DOHH2 (cell line): ENCODE measurements around the gene TMTC2.
A peak's percentile ranks its signal among the peaks of the same experiment; 100 is the strongest.

Experiments used
- H3F3A ChIP-seq: fragments of 200-600 bp; sonication (generic), shearing (Covaris generic); 2 replicates; pipeline ENCODE4 v1.6.0; 2016; ENCODE audit warnings: antibody characterized with exemption, mild to moderate bottlenecking; ENCODE audit not compliant: control insufficient read depth, insufficient read depth
- H3K27ac ChIP-seq: fragments of 200-600 bp; sonication (generic); 2 replicates; pipeline ENCODE4 v1.5.1; 2014; ENCODE audit warnings: low read depth, mild to moderate bottlenecking, low read length, moderate library complexity
- H3K27me3 ChIP-seq: fragments of 200-600 bp; sonication (generic); 2 replicates; pipeline ENCODE4 v1.6.1; 2014; ENCODE audit warnings: mild to moderate bottlenecking, low read length, mixed read lengths; ENCODE audit not compliant: control insufficient read depth
- H3K36me3 ChIP-seq: fragments of 200-600 bp; sonication (generic); 2 replicates; pipeline ENCODE4 v1.6.1; 2014; ENCODE audit warnings: mild to moderate bottlenecking, low read length, moderate library complexity, mixed read lengths; ENCODE audit not compliant: control insufficient read depth
- H3K4me1 ChIP-seq: fragments of 200-600 bp; sonication (generic); 2 replicates; pipeline ENCODE4 v1.6.1; 2014; ENCODE audit warnings: mild to moderate bottlenecking, low read length, mixed read lengths; ENCODE audit not compliant: control insufficient read depth
- H3K4me2 ChIP-seq: fragments of 200-600 bp; sonication (generic); 2 replicates; pipeline ENCODE4 v1.6.0; 2014; ENCODE audit warnings: mild to moderate bottlenecking, low read length, moderate library complexity
- H3K4me3 ChIP-seq: fragments of 200-600 bp; sonication (generic); 2 replicates; pipeline ENCODE4 v1.5.1; 2014; ENCODE audit warnings: mild to moderate bottlenecking, low read length, mixed read lengths
- H3K79me2 ChIP-seq: fragments of 200-600 bp; sonication (generic); 2 replicates; pipeline ENCODE4 v1.6.1; 2014; ENCODE audit warnings: mild to moderate bottlenecking, low read length, mixed read lengths; ENCODE audit not compliant: control insufficient read depth
- H3K9me2 ChIP-seq: fragments of 200-600 bp; sonication (generic); replicated peaks from 2 replicates; pipeline ENCODE4 v1.6.1; 2014; ENCODE audit warnings: mild to moderate bottlenecking, low read length, mixed read lengths; ENCODE audit not compliant: control insufficient read depth
- H3K9me3 ChIP-seq: fragments of 200-600 bp; sonication (generic); 2 replicates; pipeline ENCODE4 v1.6.1; 2014; ENCODE audit warnings: antibody characterized with exemption, low read length, mixed read lengths; ENCODE audit not compliant: control insufficient read depth, insufficient read depth
- H4K20me1 ChIP-seq: fragments of 200-600 bp; sonication (generic); 2 replicates; pipeline ENCODE4 v1.6.0; 2014; ENCODE audit warnings: low read depth, mild to moderate bottlenecking, antibody characterized with exemption, low read length, moderate library complexity; ENCODE audit not compliant: control insufficient read depth, insufficient read depth
- EZH2phosphoT487 ChIP-seq: fragments of 200-600 bp; sonication (generic); IDR thresholded peaks from 2 replicates; pipeline ENCODE4 v1.6.1; 2017; ENCODE audit warnings: borderline replicate concordance, mild to moderate bottlenecking, antibody characterized with exemption, low read length, moderate library complexity, mixed read lengths
- TF ChIP-seq, protein P1 (sequence below): fragments of 200-600 bp; sonication (generic); IDR thresholded peaks from one replicate; pipeline ENCODE4 v1.5.1; 2014; ENCODE audit warnings: antibody characterized with exemption, mild to moderate bottlenecking, low read depth, low read length; ENCODE audit not compliant: poor library complexity, severe bottlenecking

Gene TMTC2

DNA sequence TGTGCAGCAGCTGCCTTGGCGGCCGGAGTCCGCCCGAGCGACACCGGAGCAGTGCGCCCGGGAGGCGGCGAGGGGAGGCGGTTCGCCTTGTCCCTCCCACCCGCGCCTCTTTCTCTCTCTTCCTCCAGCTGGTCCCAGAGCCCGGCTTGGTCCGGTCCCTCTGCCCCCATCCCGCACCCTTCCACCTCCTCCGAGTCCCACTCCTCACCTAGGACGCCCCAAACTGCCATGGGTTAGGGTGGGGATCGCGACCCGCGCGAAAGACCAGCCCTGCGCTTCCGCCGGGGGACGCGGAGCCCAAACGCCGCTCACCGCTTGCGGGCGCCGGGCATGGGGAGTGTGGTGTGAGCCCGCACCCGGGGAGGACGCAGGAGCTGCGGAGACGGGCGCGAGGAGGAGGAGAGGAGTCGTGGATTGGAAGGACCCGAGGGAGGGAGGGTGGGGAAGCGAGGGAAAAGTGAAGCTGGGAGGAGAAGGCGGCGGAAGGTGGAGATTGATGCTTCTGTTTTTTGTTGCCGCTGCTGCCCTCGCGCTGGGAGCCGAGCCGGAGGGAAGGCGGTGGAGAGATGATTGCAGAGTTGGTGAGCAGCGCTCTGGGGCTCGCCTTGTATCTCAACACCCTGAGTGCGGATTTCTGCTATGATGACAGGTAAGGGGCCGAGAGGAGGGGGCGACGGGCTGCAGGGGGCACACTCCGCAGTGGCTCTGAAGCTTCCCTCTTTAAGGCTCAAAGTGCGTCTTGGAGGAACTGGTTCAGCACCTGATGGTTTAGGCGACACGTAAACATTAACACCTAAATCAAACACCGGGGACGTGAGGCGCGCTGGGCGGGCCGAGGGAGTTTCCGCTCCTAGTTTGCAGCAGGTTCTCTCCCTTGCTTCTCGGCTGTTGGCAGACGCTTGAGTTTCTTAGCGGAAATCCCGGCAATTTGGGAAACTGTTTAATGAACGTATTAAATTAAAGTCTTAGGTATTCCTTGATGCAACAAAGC, 610 bp downstream of the TMTC2 start:
- Histone ChIP-seq H3K4me1 (peaks cover 48% of the 10 kb centered on the region), H3K27me3 (no peaks in the 10 kb centered on the region; the same call in 1 of the 2 replicates), H3K36me3 (no peaks in the 10 kb centered on the region), H3K4me2 (peak overlapping the region; percentile 78), H3K4me3 (peak overlapping the region; percentile 85), H3K79me2 (peaks cover 5% of the 10 kb centered on the region), H4K20me1 (no peaks in the 10 kb centered on the region), H3F3A (no peaks in the 10 kb centered on the region), H3K9me3 (no peaks in the 10 kb centered on the region), H3K27ac (peak overlapping the region; percentile 45), H3K9me2 (no peaks in the 10 kb centered on the region)
- TF ChIP-seq, protein P1, sequence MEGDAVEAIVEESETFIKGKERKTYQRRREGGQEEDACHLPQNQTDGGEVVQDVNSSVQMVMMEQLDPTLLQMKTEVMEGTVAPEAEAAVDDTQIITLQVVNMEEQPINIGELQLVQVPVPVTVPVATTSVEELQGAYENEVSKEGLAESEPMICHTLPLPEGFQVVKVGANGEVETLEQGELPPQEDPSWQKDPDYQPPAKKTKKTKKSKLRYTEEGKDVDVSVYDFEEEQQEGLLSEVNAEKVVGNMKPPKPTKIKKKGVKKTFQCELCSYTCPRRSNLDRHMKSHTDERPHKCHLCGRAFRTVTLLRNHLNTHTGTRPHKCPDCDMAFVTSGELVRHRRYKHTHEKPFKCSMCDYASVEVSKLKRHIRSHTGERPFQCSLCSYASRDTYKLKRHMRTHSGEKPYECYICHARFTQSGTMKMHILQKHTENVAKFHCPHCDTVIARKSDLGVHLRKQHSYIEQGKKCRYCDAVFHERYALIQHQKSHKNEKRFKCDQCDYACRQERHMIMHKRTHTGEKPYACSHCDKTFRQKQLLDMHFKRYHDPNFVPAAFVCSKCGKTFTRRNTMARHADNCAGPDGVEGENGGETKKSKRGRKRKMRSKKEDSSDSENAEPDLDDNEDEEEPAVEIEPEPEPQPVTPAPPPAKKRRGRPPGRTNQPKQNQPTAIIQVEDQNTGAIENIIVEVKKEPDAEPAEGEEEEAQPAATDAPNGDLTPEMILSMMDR, result no peak
- TF ChIP-seq EZH2phosphoT487, result no peak

DNA sequence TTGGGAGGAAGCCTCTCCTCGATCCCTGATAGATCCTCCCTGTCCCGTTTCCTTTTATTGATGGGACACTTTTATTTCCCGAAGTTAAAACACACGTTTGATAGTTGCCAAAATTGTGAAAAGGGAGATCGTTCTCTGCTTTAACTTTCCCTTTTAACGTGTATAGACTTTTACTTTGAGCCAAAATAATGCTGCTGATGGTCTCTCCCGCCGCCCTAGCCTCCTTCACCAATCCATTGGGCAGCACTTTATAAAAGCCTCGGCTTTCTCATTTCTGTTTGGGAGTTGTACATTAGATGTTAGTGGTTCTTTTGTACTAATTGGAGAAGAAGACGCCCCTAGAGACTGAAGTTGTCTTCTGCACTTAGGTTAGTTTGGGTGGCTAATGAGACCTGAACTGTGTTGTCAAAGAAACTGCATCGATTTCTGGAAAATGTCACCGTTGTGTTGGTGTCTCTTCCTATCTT, 1.4 kb downstream of the TMTC2 start:
- TF ChIP-seq, protein P1, result peak; percentile 39
- no peak for TF ChIP-seq EZH2phosphoT487
- H3K4me2 ChIP-seq, result peak overlapping the region; percentile 78
- no peaks in the 10 kb centered on the region for H3K9me3 ChIP-seq
- no peaks in the 10 kb centered on the region for H4K20me1 ChIP-seq
- no peaks in the 10 kb centered on the region for H3K36me3 ChIP-seq
- H3K79me2 ChIP-seq, result peaks cover 5% of the 10 kb centered on the region
- peak overlapping the region; percentile 1; the same call in 1 of the 2 replicates for H3K27ac ChIP-seq
- no peaks in the 10 kb centered on the region for H3K9me2 ChIP-seq
- peak overlapping the region; percentile 85 for H3K4me3 ChIP-seq
- peaks cover 41% of the 10 kb centered on the region for H3K4me1 ChIP-seq
- H3K27me3 ChIP-seq, result no peaks in the 10 kb centered on the region; the same call in 1 of the 2 replicates
- H3F3A ChIP-seq, result no peaks in the 10 kb centered on the region

DNA sequence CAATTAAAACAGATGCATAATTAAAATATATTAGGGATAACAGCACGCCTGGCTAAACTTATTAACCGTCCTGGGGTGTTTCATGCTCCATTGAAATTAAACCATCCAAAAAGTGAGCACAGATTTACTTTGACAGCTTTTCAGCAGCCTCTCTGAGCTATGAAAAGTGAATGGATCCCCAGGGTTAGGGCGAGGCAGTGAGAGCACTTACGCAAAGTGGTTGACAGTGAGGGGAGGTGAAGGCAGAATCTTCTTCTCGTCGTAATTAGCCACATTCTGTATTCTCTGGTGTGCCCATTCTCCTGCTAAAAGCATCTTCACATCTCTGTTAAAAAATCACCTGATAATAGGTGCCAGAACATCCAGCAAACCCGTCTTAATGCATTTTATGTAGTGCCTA, 1.9 kb downstream of the TMTC2 start:
- no peaks in the 10 kb centered on the region; the same call in 1 of the 2 replicates for H3K27me3 ChIP-seq
- H3K36me3 ChIP-seq, result no peaks in the 10 kb centered on the region
- peaks cover 5% of the 10 kb centered on the region for H3K79me2 ChIP-seq
- no peaks in the 10 kb centered on the region for H3K9me2 ChIP-seq
- peak overlapping the region; percentile 78 for H3K4me2 ChIP-seq
- H4K20me1 ChIP-seq, result no peaks in the 10 kb centered on the region
- no peak overlapping the region for H3K27ac ChIP-seq
- H3K9me3 ChIP-seq, result no peaks in the 10 kb centered on the region
- peak overlapping the region; percentile 85 for H3K4me3 ChIP-seq
- H3F3A ChIP-seq, result no peaks in the 10 kb centered on the region
- peaks cover 36% of the 10 kb centered on the region for H3K4me1 ChIP-seq
- TF ChIP-seq, protein P1, result no peak
- TF ChIP-seq EZH2phosphoT487, result no peak
